ENCODE data around the gene GNG14.

- TF ChIP-seq CTCF (conservative IDR thresholded peaks at IDR 0.05) (no peak), EZH2 (IDR thresholded peaks at IDR 0.05; ENCODE audit: low read depth) (no peak)
Observed at GRCh38 chr19:12723381-12723640, 35.5 kb downstream of the GNG14 start.

Measured in PC-9 (cell line).